ENCODE data around the gene CDKN2AIP.
A peak's percentile ranks its signal among the peaks of the same experiment; 100 is the strongest.
"Not testable (repeated sequence)": the region's sequence is repeated elsewhere in the genome, so short reads cannot be mapped to it uniquely, and the experiment has no call there.

CDKN2AIP gene

DNA sequence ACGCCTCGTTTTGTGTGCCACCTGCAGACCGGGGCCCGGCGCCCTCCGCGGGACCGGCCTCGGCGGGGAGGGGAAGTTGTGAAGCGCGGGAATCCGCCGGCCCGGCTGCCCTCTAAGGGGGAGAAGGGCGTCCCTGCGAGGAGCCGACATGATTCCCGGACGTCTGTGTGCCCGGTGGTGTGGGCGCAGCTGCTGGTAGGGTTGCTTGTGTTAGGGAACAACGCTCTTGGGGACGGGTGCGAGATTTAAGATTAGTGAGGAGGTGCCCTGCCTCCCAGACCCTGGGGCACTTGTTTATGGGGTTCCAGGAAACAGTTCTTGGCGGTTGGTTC is 627 bp downstream of the CDKN2AIP start:
- peak in 1 of 2 donors; percentile 23 for DNase-seq (ENCODE audit: extremely low read depth in 1 of 2, low read depth in 1 of 2)

DNA sequence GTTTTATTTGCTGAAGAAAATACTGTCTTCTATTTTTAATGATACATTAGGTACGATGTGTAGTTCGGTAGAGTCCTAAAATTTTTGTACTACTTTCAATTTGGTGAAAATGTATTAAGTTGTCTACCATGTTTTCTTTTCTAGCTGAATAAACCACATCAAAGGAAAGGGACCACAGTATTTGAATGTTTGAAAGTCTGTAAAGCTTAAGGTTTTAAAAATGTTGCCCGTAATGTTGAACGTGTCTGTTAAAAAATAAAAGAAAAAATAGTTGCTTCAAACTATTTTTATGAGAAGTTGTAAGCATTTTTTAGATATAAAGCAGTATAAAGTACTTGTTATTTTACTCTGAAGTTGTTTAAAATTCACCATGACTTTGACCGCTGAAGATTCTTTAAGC is 3.2 kb downstream of the CDKN2AIP start:
- DNase-seq (ENCODE audit: extremely low read depth in 1 of 2, low read depth in 1 of 2), result no peak

DNA sequence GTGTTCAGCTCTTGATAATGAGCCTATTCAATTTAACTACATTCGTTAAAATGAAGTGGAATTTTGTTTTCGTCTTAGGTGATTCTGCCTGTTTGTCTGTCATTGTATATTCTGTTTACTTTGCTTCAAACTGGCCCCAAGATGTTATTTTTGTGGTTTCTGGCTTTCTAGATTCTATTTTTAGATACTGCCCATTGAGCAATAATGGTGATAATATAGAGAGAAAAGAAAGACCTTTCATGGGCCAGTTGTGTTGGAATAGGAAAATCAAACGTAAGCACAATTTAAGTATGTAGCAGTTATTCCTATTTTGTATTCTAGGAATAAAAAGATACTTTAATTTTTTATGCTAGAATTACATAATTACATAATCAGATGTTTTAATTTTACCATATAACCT is 4.0 kb downstream of the CDKN2AIP start:
- no peak for DNase-seq (ENCODE audit: extremely low read depth in 1 of 2, low read depth in 1 of 2)

DNA sequence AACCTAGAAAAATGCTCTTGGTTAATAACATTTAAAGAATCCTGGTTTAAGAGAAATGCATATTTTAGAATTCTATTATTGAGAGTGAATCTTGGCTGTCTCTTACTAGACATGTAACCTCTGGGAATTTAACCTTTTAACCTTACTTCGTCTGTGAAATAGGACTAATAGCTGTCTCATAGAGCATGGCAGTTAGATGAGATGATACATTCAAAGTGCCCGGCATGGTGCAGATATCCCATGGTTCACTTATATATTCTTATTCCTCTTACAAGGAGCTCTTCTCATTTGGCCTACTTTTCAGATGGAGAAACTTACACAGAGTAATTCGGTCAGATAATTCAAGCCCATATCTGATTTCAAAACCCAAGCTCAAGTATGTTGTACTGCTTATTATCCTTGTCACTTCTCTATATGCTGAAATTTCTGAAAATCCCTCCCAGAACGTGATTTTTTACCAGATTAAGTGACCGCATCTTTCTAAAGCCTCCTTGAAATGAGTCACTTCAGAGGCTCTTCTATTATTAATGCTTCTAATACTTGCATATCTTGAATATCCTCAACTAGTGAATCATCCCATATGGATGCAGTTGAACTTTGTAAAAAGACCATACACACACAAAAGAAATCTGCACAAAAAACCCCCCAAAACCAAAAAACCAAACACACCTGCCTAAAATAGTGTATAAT is 4.9 kb downstream of the CDKN2AIP start:
- no peak for DNase-seq (ENCODE audit: extremely low read depth in 1 of 2, low read depth in 1 of 2)

DNA sequence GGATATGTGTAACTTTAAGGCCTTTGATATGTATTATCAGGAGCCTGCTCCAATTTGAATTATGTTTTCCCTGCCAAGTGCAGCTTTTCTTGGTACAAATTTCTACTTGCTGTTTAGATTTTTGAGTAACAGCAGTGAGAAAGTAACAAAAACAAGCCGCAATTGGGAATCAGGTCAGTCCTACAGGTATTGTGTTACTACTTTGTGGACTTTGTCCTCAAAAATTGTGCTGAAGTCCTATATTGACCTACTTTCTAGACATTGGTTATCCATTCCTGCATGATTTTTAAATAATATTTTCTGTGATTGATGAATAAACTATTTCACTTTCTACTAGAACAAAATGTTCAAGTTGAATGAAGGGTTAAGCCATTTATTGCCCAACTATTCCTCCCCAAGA is 5.7 kb downstream of the CDKN2AIP start:
- no peak for DNase-seq (ENCODE audit: extremely low read depth in 1 of 2, low read depth in 1 of 2)

DNA sequence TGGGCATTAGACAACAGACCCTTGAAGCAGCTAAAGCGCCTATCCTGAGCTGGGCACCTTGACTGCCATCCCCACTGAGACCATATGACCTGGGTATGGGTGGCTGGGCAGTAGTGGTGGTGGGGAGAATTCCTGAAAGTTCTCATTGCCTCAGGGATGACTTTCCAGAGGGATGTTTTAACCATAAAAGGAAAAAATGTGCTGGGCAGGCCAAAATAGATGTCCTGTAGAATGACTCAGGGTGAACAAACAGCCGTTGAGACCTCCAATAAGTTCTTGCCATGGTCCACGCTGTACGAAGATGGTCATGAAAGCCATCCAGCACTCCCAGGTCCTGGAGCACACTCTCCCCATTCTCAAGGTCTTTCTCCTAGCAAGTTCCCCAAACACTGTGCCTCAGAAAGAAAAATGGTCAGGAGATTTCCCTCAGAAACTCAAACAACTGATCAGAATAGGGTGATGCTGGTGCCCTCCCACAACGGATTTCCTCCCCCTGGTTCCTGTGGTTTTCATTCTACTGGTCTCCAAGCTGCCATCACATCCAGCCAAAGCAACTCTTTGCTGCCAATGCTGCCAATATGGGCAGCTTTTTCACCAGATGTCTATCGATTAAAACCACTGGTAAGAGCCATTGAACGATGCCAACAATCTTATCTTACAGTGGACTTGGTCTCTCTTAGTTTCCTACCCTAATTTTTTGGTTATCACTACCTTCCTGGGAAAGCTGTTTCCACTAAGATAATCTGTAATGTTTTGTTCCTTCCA is 11.2 kb downstream of the CDKN2AIP start:
- no peak for DNase-seq (ENCODE audit: extremely low read depth in 1 of 2, low read depth in 1 of 2)

DNA sequence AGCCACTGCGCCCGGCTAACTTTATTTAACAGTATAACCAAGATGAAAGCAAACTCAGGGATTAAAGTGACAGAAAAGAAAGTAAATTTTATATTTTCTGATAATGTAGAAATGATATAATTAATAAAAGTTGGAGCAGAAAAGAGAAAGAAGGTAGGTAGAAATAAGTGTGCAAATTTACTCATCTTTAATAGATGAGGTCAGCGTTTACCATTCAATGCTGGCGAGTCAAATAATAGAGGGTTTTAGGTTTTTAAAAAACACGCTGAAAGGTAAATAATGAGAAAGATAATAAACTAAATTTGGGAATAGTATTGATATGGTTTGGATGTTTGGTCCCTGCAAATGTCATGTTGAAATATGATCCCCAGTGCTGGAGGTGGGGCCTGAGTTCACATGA is 13.6 kb downstream of the CDKN2AIP start:
- DNase-seq (ENCODE audit: extremely low read depth in 1 of 2, low read depth in 1 of 2), result no peak

DNA sequence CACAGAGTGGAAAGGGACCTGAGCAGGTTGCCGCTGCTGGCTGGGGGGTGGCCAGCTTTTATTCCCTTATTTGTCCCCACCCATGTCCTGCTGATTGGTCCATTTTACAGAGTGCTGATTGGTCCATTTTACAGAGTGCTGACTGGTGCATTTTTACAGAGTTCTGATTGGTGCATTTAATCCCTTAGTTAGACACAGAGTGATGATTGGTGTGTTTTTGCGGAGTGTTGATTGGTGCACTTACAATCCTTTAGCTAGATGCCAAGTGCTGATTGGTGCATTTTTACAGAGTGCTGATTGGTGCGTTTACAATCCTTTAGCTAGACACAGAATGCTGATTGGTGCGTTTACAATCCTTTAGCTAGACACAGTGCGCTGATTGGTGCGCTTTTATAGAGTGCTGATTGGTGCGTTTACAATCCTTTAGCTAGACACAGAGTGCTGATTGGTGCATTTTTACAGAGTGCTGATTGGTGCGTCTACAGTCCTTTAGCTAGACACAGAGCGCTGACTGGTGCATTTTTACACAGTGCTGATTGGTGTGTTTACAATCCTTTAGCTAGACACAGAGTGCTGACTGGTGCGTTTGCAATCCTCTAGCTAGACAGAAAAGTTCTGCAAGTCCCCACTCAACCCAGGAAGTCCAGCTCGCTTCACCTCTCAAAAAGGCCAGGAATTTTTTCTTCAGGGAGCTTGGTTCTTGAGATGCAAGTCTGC is 19.6 kb downstream of the CDKN2AIP start:
- not testable (repeated sequence) for DNase-seq (ENCODE audit: extremely low read depth in 1 of 2, low read depth in 1 of 2)

DNA sequence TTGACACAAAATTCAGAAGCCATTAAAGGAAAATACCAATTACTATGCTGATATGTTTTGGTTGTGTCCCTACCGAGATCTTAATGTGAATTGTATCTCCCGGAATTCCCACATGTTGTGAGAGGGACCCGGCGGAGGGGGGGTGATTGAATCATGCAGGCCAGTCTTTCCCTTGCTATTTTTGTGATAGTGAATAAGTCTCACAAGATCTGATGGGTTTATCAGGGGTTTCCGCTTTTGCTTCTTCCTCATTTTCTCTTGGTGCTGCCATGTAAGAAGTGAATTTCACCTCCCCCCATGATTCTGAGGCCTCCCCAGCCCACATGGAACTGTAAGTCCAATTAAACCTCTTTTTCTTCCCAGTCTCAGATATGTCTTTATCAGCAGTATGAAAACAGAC is 21.4 kb downstream of the CDKN2AIP start:
- DNase-seq (ENCODE audit: extremely low read depth in 1 of 2, low read depth in 1 of 2), result not testable (repeated sequence)

DNA sequence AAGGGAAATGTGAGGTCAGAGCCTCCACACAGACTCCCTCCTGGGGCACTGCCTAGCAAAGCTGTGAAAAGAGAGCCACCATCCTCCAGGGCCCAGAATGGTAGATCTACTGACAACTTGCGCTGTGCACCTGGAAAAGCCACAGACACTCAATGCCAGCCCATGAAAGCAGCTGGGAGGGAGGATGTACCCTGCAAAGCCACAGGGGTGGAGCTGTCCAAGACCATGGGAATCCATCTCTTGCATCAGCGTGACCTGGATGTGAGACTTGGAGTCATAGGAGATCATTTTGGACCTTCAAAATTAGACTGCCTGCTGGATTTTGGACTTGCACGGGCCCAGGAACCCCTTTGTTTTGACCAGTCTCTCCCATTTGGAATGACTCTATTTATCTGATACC is 22.8 kb downstream of the CDKN2AIP start:
- no peak for DNase-seq (ENCODE audit: extremely low read depth in 1 of 2, low read depth in 1 of 2)

DNA sequence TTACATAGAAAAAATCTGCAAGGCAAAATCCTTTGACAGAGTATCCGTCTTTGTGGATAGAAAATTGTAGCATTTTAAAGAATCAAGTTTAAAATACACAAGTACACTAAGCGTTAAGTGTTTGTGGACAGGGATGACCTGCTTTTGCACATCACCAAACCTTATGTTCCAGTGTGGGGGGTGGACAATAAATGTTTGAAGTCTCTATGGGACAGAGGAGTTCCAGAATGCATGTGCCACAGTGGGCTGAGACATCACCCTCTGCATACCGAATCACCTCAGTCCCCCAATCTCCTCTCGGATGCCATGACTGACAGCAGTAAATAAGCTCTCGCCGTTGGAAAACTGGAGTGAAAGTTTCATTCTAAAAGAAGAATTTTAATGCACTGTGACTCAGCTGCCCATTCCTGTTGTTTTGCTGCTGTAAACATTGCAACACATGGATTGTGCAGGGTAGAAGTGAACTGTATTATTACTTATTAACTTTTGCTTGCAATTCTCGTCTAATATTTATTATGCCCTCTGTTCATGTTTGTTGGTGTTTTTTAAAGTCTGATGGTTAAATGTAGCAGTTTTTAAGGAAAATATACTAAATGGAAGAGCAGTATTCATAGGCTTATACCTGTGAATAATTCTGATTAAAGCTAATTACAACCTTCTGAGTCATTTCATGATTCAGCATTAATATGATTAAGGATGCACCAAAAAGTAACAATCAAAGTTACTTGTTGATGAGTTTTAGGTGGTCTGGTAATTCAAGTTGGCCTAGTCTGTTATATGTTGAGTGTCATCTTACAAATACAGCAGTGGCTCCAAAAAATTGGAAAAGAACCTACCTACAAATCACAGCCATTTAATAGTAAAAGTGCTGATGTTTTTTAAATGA is 24.0 kb downstream of the CDKN2AIP start:
- no peak for DNase-seq (ENCODE audit: extremely low read depth in 1 of 2, low read depth in 1 of 2)

DNA sequence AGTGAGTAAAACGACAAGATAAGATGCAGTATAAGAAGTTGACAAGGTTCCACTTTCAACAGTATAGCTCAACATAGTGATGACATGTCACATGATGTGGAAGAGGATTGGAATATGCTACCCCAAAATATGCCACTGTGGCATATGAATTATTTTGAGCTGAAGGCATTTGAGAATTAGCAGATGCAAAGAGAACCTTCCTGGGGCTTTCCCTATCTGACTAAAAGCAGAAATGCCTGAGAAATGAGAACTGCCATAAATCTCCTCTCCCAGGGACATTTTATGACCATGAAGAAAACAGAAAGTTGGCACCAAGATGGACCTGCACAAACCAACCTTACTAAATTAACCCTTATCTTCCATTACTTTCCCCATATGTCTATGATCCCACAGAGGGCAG is 24.8 kb downstream of the CDKN2AIP start:
- no peak for DNase-seq (ENCODE audit: extremely low read depth in 1 of 2, low read depth in 1 of 2)

DNA sequence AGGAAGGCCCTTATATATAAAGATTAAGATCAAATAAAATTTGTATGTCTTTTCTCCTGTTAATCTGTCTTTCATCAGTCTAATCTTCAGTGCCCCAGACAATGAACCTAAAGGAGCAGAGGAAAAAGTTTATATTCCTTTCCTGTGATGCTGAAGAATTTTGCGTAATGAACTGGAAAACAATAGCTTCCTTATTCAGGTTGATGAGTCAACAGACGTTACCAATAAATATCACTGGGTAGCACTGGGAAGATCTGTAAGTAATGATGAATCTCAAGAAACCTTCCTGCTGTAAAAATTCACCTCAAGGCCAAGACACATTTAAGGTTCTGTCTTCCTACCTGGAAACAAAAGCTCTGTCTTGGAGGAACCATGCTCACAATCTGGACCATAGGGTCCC is 25.5 kb downstream of the CDKN2AIP start:
- no peak for DNase-seq (ENCODE audit: extremely low read depth in 1 of 2, low read depth in 1 of 2)

DNA sequence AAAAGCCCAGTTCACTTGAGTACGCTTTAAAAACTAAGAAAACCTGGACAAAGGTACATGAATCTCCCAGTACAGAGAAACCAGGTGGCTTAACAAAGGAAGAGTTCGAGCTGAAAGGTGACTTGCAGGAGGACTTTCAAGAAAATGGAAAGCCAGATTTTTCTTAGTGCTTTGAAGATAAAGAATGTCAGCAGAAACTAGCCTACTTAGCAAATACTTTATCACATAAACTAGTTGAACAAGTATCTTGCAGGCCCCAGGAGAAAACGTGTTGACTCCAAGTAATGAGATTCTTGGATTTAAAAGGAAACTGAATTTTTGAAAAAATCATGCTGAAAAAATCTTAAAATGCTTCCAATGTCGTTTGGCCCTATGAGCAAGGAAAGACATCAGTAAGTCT is 26.4 kb downstream of the CDKN2AIP start:
- no peak for DNase-seq (ENCODE audit: extremely low read depth in 1 of 2, low read depth in 1 of 2)

DNA sequence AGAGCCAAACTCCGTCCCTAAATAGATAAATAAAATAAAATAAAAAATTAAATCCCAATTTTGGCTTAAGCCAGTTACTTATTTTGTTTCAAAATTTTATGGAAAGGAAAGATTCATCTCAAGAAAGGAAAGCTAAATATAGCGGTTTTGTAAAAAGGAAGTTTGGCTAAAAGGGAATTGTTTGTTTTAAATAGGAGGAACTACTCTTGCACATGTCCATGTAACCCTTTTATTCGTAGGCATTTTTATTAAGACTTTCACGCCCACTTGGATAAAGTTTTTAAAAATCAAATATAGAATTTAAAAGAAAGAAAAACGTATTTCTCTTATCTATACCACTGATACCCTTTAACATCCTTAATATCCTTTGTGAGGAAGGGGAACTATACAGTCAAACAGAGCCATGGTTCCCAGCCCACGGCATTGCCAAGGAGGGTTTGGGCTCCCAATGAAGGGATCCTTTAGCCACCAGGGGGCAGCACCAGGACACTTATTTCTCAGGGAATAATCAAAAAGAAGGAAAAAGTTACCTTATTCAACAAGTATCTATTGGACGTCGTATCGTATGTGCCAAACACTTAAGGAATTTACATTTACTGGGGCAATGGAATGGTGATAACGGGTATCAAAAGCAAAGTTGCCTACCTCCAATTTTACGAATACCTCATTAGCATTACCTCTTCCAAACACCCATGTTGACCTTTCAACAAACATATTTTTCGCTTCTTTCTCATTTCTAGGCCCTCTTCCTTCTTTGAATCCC is 27.7 kb downstream of the CDKN2AIP start:
- peak; percentile 20 to 67 for DNase-seq (ENCODE audit: extremely low read depth in 1 of 2, low read depth in 1 of 2)

DNA sequence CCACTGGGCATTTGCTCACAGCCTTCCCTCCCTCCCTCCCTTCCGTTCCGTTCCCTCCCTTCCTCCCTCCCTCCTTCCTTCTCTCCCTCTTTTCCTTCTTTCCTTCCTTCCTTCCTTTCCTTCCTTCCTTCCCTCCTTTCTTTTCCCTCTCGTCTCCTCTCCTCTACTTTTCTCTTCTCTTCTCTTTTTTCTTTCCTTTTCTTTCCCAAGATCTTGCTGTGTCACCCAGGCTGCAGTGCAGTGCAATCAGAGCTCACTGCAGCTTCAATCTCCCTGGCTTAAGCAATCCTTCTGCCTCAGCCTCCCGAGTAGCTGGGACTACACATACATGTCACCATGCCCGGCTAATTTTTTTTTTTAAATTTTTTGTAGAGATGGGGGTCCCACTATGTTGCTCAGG is 33.7 kb downstream of the CDKN2AIP start:
- no peak for DNase-seq (ENCODE audit: extremely low read depth in 1 of 2, low read depth in 1 of 2)

DNA sequence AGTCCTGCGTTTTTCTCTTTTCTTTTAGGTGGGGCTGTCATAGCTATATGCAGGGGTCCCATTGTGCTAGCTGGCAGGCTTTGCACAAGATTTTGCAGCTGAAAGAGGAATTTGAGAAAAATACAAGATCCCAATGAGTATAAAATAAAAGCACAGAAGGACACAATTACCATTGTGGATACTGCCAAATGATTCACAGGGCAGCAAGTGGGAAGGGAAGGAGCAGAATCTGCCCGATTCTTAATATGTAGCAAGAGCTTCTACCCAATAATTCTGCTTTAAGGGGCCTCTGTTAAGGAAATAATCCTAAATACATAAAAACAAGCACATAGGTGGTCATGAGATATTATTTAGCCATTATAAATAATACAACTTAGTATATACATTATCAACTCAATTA is 34.5 kb downstream of the CDKN2AIP start:
- no peak for DNase-seq (ENCODE audit: extremely low read depth in 1 of 2, low read depth in 1 of 2)

DNA sequence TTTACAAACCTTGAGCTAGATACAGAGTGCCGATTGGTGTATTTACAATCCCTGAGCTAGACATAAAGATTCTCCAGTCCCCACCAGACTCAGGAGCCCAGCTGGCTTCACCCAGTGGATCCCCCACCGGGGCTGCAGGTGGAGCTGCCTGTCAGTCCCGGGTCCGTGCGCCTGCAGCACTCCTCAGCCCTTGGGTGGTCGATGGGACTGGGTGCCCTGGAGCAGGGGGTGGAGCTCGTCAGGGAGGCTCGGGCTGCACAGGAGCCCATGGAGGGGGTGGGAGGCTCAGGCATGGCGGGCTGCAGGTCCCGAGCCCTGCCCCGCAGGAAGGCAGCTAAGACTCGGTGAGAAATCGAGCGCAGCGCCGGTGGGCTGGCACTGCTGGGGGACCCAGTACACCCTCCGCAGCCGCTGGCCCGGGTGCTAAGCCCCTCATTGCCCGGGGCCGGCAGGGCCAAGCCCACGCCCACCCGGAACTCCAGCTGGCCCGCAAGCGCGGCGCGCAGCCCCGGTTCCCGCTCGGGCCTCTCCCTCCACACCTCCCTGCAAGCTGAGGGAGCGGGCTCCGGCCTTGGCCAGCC is 38.2 kb downstream of the CDKN2AIP start:
- DNase-seq (ENCODE audit: extremely low read depth in 1 of 2, low read depth in 1 of 2), result not testable (repeated sequence)

DNA sequence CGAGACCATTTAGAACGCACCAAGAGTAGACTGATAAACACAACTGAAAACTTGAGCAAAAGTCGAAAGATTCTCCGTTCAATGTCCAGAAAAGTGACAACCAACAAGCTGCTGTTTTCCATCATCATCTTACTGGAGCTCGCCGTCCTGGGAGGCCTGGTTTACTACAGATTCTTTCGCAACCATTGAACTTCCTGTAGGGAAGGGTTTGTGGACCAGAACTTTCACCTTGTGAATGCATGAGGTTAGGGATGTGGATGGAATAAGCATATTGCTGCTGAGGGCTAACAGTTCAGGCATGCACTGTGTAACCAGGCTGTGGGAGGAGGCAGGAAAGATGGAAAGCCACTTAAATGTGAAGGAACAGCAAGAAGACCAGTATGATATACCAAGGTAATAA is 39.6 kb downstream of the CDKN2AIP start:
- no peak for DNase-seq (ENCODE audit: extremely low read depth in 1 of 2, low read depth in 1 of 2)

All from stimulated activated CD8-positive, alpha-beta memory T cell treated with anti-CD3 and anti-CD28 coated beads, Interleukin-7, amount 100 ng/mL, for 48 hours (primary cell).